Karpas-422 (cell line): ENCODE results near the gene TTC23. TPM values are rescaled to one million over a fixed set of nuclear protein-coding genes. Genes with fewer than 3 reads are reported as not detected.

Experiments
- DNase-seq: peaks from one replicate; pipeline ENCODE4 v3.0.0-alpha.2; 2015
- H2AFZ ChIP-seq: fragments of 200-600 bp; sonication (generic); 2 replicates; pipeline ENCODE4 v1.6.1; 2014; ENCODE audit warnings: antibody characterized with exemption, low read length, mixed read lengths
- H3K27ac ChIP-seq: fragments of 200-600 bp; sonication (generic); 2 replicates; pipeline ENCODE4 v1.5.1; 2014; ENCODE audit warnings: mild to moderate bottlenecking, low read length, moderate library complexity
- H3K27me3 ChIP-seq: fragments of 200-600 bp; sonication (generic); 2 replicates; pipeline ENCODE4 v1.6.1; 2014; ENCODE audit warnings: low read length, mixed read lengths
- H3K36me3 ChIP-seq: fragments of 200-600 bp; sonication (generic); 2 replicates; pipeline ENCODE4 v1.6.1; 2014; ENCODE audit warnings: low read length, mixed read lengths; ENCODE audit not compliant: insufficient read depth
- H3K4me1 ChIP-seq: fragments of 200-600 bp; sonication (generic); 2 replicates; pipeline ENCODE4 v1.6.1; 2014; ENCODE audit warnings: mild to moderate bottlenecking, low read length, mixed read lengths
- H3K4me2 ChIP-seq: fragments of 200-600 bp; sonication (generic); 2 replicates; pipeline ENCODE4 v1.6.1; 2014; ENCODE audit warnings: low read length, low read depth, mild to moderate bottlenecking; ENCODE audit not compliant: poor library complexity, severe bottlenecking
- H3K4me3 ChIP-seq: fragments of 200-600 bp; sonication (generic); 2 replicates; pipeline ENCODE4 v1.5.1; 2014; ENCODE audit warnings: mild to moderate bottlenecking, antibody characterized with exemption, low read length, mixed read lengths
- H3K79me2 ChIP-seq: fragments of 200-600 bp; sonication (generic); 2 replicates; pipeline ENCODE4 v1.6.1; 2014; ENCODE audit warnings: mild to moderate bottlenecking, low read length, mixed read lengths
- H3K9ac ChIP-seq: fragments of 200-600 bp; sonication (generic); 2 replicates; pipeline ENCODE4 v1.6.0; 2014; ENCODE audit warnings: low read length
- H3K9me2 ChIP-seq: fragments of 200-600 bp; sonication (generic), shearing (Covaris generic); replicated peaks from 2 replicates; pipeline ENCODE4 v1.6.0; 2014; ENCODE audit warnings: mild to moderate bottlenecking, low read length, moderate library complexity; ENCODE audit not compliant: insufficient read depth
- H3K9me3 ChIP-seq: fragments of 300-700, 200-600 bp; sonication (generic); 2 replicates; pipeline ENCODE4 v1.6.1; 2014; ENCODE audit warnings: low read length, mixed read lengths
- H4K20me1 ChIP-seq: fragments of 200-600 bp; sonication (generic); 2 replicates; pipeline ENCODE4 v1.6.1; 2014; ENCODE audit warnings: mild to moderate bottlenecking, antibody characterized with exemption, low read length, low read depth; ENCODE audit not compliant: insufficient read depth
- total RNA-seq: library from RNA; depleted of rRNA; stranded (reverse); fragments of >200 nt; shearing (Covaris generic); gene quantifications from 2 replicates; pipeline ENCODE4 v1.2.3, GENCODE V29; 2014; ENCODE audit warnings: low replicate concordance

The TTC23 gene
- total RNA-seq, 1 experiment from 2014 or later: 9.0 TPM

- no peak overlapping the region for H3K4me3 ChIP-seq
- H3K27ac ChIP-seq: no peak overlapping the region
- no peaks in the 10 kb centered on the region for H4K20me1 ChIP-seq
- H3K9ac ChIP-seq: no peak overlapping the region
- H3K9me3 ChIP-seq: no peaks in the 10 kb centered on the region
- no peak overlapping the region for H2AFZ ChIP-seq
- no peaks in the 10 kb centered on the region for H3K9me2 ChIP-seq
- H3K27me3 ChIP-seq: no peaks in the 10 kb centered on the region
- H3K4me2 ChIP-seq: no peak overlapping the region
- DNase-seq: no peak
- H3K79me2 ChIP-seq: peaks cover 8% of the 10 kb centered on the region
- peaks cover 9% of the 10 kb centered on the region for H3K4me1 ChIP-seq
- no peaks in the 10 kb centered on the region for H3K36me3 ChIP-seq
Measured at GRCh38 chr15:99279290-99279689, 29.9 kb upstream of the TTC23 start.

- no peaks in the 10 kb centered on the region for H3K36me3 ChIP-seq
- H3K4me2 ChIP-seq: no peak overlapping the region
- no peaks in the 10 kb centered on the region; the same call in 1 of the 2 replicates for H3K4me1 ChIP-seq
- no peak for DNase-seq
- no peak overlapping the region for H3K27ac ChIP-seq
- no peak overlapping the region for H3K9ac ChIP-seq
- no peaks in the 10 kb centered on the region; the same call in 1 of the 2 replicates for H3K79me2 ChIP-seq
- no peak overlapping the region for H2AFZ ChIP-seq
- no peaks in the 10 kb centered on the region for H3K9me3 ChIP-seq
- no peaks in the 10 kb centered on the region for H3K9me2 ChIP-seq
- no peaks in the 10 kb centered on the region for H3K27me3 ChIP-seq
- peaks cover 13% of the 10 kb centered on the region for H4K20me1 ChIP-seq
- H3K4me3 ChIP-seq: no peak overlapping the region
Measured at GRCh38 chr15:99275525-99276128, 26.2 kb upstream of the TTC23 start.

GRCh38 chr15:99275061-99275460 lies 25.7 kb upstream of the TTC23 start:
- H3K9me3 ChIP-seq: no peaks in the 10 kb centered on the region
- H3K4me1 ChIP-seq: no peaks in the 10 kb centered on the region; the same call in 1 of the 2 replicates
- no peak overlapping the region for H3K4me3 ChIP-seq
- no peaks in the 10 kb centered on the region for H3K9me2 ChIP-seq
- H3K27me3 ChIP-seq: no peaks in the 10 kb centered on the region
- H3K4me2 ChIP-seq: no peak overlapping the region
- H3K79me2 ChIP-seq: no peaks in the 10 kb centered on the region; the same call in 1 of the 2 replicates
- H3K9ac ChIP-seq: no peak overlapping the region
- H4K20me1 ChIP-seq: peaks cover 13% of the 10 kb centered on the region
- no peaks in the 10 kb centered on the region for H3K36me3 ChIP-seq
- no peak overlapping the region for H2AFZ ChIP-seq
- H3K27ac ChIP-seq: no peak overlapping the region
- DNase-seq: no peak

GRCh38 chr15:99273801-99274200 lies 24.4 kb upstream of the TTC23 start:
- no peak overlapping the region for H3K4me2 ChIP-seq
- H3K4me3 ChIP-seq: no peak overlapping the region
- H3K36me3 ChIP-seq: no peaks in the 10 kb centered on the region
- H3K79me2 ChIP-seq: no peaks in the 10 kb centered on the region; the same call in 1 of the 2 replicates
- H3K27ac ChIP-seq: no peak overlapping the region
- H3K9ac ChIP-seq: no peak overlapping the region
- H3K9me2 ChIP-seq: no peaks in the 10 kb centered on the region
- H3K9me3 ChIP-seq: no peaks in the 10 kb centered on the region
- no peaks in the 10 kb centered on the region for H3K27me3 ChIP-seq
- peaks cover 13% of the 10 kb centered on the region for H4K20me1 ChIP-seq
- H2AFZ ChIP-seq: no peak overlapping the region
- H3K4me1 ChIP-seq: no peaks in the 10 kb centered on the region; the same call in 1 of the 2 replicates
- DNase-seq: no peak

- H3K79me2 ChIP-seq: no peaks in the 10 kb centered on the region; the same call in 1 of the 2 replicates
- H4K20me1 ChIP-seq: peaks cover 7% of the 10 kb centered on the region
- no peak overlapping the region for H3K4me2 ChIP-seq
- DNase-seq: no peak
- no peaks in the 10 kb centered on the region for H3K36me3 ChIP-seq
- no peaks in the 10 kb centered on the region for H3K4me1 ChIP-seq
- H3K9me2 ChIP-seq: no peaks in the 10 kb centered on the region
- no peaks in the 10 kb centered on the region for H3K9me3 ChIP-seq
- H2AFZ ChIP-seq: no peak overlapping the region
- no peak overlapping the region for H3K9ac ChIP-seq
- no peaks in the 10 kb centered on the region for H3K27me3 ChIP-seq
- no peak overlapping the region for H3K4me3 ChIP-seq
- no peak overlapping the region for H3K27ac ChIP-seq
Measured at GRCh38 chr15:99268431-99268830, 19.1 kb upstream of the TTC23 start.

GRCh38 chr15:99267957-99268356 lies 18.6 kb upstream of the TTC23 start:
- no peak overlapping the region for H3K4me3 ChIP-seq
- H3K27me3 ChIP-seq: no peaks in the 10 kb centered on the region
- H3K4me1 ChIP-seq: no peaks in the 10 kb centered on the region
- no peaks in the 10 kb centered on the region for H3K36me3 ChIP-seq
- no peak overlapping the region for H2AFZ ChIP-seq
- no peak overlapping the region for H3K4me2 ChIP-seq
- H3K9ac ChIP-seq: no peak overlapping the region
- peaks cover 7% of the 10 kb centered on the region for H4K20me1 ChIP-seq
- H3K9me3 ChIP-seq: no peaks in the 10 kb centered on the region
- DNase-seq: no peak
- H3K9me2 ChIP-seq: no peaks in the 10 kb centered on the region
- no peak overlapping the region for H3K27ac ChIP-seq
- no peaks in the 10 kb centered on the region; the same call in 1 of the 2 replicates for H3K79me2 ChIP-seq

- H3K36me3 ChIP-seq: no peaks in the 10 kb centered on the region
- H3K27ac ChIP-seq: no peak overlapping the region
- no peaks in the 10 kb centered on the region; the same call in 1 of the 2 replicates for H3K79me2 ChIP-seq
- no peaks in the 10 kb centered on the region for H4K20me1 ChIP-seq
- no peak overlapping the region for H3K4me3 ChIP-seq
- H3K9me3 ChIP-seq: no peaks in the 10 kb centered on the region
- no peak overlapping the region for H3K4me2 ChIP-seq
- H2AFZ ChIP-seq: no peak overlapping the region
- H3K9ac ChIP-seq: no peak overlapping the region
- H3K27me3 ChIP-seq: no peaks in the 10 kb centered on the region
- H3K4me1 ChIP-seq: no peaks in the 10 kb centered on the region
- no peak for DNase-seq
- no peaks in the 10 kb centered on the region for H3K9me2 ChIP-seq
Measured at GRCh38 chr15:99265541-99266070, 16.2 kb upstream of the TTC23 start.

- Histone ChIP-seq H3K27me3 (no peaks in the 10 kb centered on the region), H3K79me2 (no peaks in the 10 kb centered on the region; the same call in 1 of the 2 replicates), H3K4me1 (no peaks in the 10 kb centered on the region), H3K27ac (no peak overlapping the region), H3K9me3 (no peaks in the 10 kb centered on the region), H3K4me3 (no peak overlapping the region), H3K4me2 (no peak overlapping the region), H3K36me3 (no peaks in the 10 kb centered on the region), H2AFZ (no peak overlapping the region), H3K9ac (no peak overlapping the region), H3K9me2 (no peaks in the 10 kb centered on the region), H4K20me1 (no peaks in the 10 kb centered on the region)
- no peak for DNase-seq
Measured at GRCh38 chr15:99264125-99264524, 14.7 kb upstream of the TTC23 start.
